Measurements from ENCODE around the gene CALML3.

DNA sequence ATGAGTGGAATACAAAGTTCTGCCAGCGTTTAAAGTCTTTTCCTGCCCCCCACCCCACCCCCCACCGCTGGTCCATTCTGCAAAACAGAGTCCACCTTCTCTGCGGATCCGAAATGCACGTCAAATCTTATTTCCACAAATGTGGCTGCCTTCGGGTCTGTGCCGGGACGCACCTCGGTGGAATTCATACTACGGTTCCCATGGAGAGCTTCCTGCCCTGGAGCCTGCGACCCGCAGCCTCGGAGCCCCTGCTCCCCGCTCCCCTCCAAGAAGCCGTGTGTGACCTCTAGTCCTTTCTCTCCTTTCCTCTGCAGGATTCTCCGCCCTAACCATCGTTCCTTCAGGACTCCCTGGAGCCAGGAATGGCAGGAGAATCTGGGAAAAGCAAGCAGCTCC is 12.9 kb upstream of the CALML3 start:
- TF ChIP-seq, protein P1, sequence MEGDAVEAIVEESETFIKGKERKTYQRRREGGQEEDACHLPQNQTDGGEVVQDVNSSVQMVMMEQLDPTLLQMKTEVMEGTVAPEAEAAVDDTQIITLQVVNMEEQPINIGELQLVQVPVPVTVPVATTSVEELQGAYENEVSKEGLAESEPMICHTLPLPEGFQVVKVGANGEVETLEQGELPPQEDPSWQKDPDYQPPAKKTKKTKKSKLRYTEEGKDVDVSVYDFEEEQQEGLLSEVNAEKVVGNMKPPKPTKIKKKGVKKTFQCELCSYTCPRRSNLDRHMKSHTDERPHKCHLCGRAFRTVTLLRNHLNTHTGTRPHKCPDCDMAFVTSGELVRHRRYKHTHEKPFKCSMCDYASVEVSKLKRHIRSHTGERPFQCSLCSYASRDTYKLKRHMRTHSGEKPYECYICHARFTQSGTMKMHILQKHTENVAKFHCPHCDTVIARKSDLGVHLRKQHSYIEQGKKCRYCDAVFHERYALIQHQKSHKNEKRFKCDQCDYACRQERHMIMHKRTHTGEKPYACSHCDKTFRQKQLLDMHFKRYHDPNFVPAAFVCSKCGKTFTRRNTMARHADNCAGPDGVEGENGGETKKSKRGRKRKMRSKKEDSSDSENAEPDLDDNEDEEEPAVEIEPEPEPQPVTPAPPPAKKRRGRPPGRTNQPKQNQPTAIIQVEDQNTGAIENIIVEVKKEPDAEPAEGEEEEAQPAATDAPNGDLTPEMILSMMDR (IDR thresholded peaks at IDR 0.05; ENCODE audit: poor library complexity, severe bottlenecking) = no peak
- TF ChIP-seq MXI1 (conservative IDR thresholded peaks at IDR 0.05; ENCODE audit: poor library complexity, severe bottlenecking) (no peak), EP300 (conservative IDR thresholded peaks at IDR 0.05; ENCODE audit: poor library complexity, severe bottlenecking) (no peak)

All from neural cell (in vitro differentiated cells).